SU-DHL-6 (cell line): ENCODE data around the gene DMD.

ENCODE experiments used
- H2AFZ ChIP-seq: fragments of 200-600 bp; sonication (generic); 2 replicates; pipeline ENCODE4 v1.6.1; 2014; ENCODE audit warnings: low read depth, mild to moderate bottlenecking, moderate library complexity, mixed read lengths, antibody characterized with exemption, low read length; ENCODE audit not compliant: severe bottlenecking
- H3F3A ChIP-seq: fragments of 200-600 bp; shearing (Covaris generic); 2 replicates; pipeline ENCODE4 v1.6.0; 2016; ENCODE audit warnings: antibody characterized with exemption, mild to moderate bottlenecking; ENCODE audit not compliant: insufficient read depth
- H3K27ac ChIP-seq: fragments of 200-600 bp; sonication (generic); 2 replicates; pipeline ENCODE4 v1.5.1; 2016; ENCODE audit warnings: low read depth, mild to moderate bottlenecking, low read length, moderate library complexity, mixed read lengths
- H3K27me3 ChIP-seq: fragments of 200-600 bp; sonication (generic), shearing (Covaris generic); 2 replicates; pipeline ENCODE4 v1.6.0; 2014; ENCODE audit warnings: mild to moderate bottlenecking, low read length
- H3K36me3 ChIP-seq: fragments of 200-600 bp; sonication (generic); 2 replicates; pipeline ENCODE4 v1.6.1; 2014; ENCODE audit warnings: mild to moderate bottlenecking, low read length, mixed read lengths
- H3K4me2 ChIP-seq: fragments of 300-600, 200-600 bp; shearing (Covaris generic), sonication (generic); 2 replicates; pipeline ENCODE4 v1.6.0; 2014; ENCODE audit warnings: low read length, low read depth, mild to moderate bottlenecking; ENCODE audit not compliant: poor library complexity, severe bottlenecking
- H3K4me3 ChIP-seq: fragments of 200-600 bp; sonication (generic); 2 replicates; pipeline ENCODE4 v1.5.1; 2014; ENCODE audit warnings: antibody characterized with exemption, low read length, mild to moderate bottlenecking, mixed read lengths; ENCODE audit not compliant: insufficient read depth, poor library complexity, severe bottlenecking
- H3K79me2 ChIP-seq: fragments of 200-600 bp; sonication (generic); 2 replicates; pipeline ENCODE4 v1.6.1; 2014; ENCODE audit warnings: mild to moderate bottlenecking, low read length, moderate library complexity; ENCODE audit not compliant: insufficient read depth
- H3K9ac ChIP-seq: fragments of 200-600 bp; sonication (generic); 2 replicates; pipeline ENCODE4 v1.7.0; 2014; ENCODE audit warnings: mild to moderate bottlenecking, low read length
- H3K9me2 ChIP-seq: fragments of 200-600 bp; sonication (generic); replicated peaks from 2 replicates; pipeline ENCODE4 v1.6.1; 2014; ENCODE audit warnings: low read length; ENCODE audit not compliant: insufficient read depth
- H3K9me3 ChIP-seq: fragments of 200-600 bp; sonication (generic); 2 replicates; pipeline ENCODE4 v1.6.1; 2014; ENCODE audit warnings: low read length, mixed read lengths; ENCODE audit not compliant: insufficient read depth
- H4K20me1 ChIP-seq: fragments of 200-600 bp; sonication (generic); 2 replicates; pipeline ENCODE4 v1.6.1; 2014; ENCODE audit warnings: low read depth, mild to moderate bottlenecking, antibody characterized with exemption, low read length, moderate library complexity, mixed read lengths
- EZH2phosphoT487 ChIP-seq: fragments of 200-600 bp; sonication (generic), shearing (Covaris generic); conservative IDR thresholded peaks from 2 replicates; pipeline ENCODE4 v1.6.1; 2018; ENCODE audit warnings: mild to moderate bottlenecking, antibody characterized with exemption, low read length, moderate library complexity, mixed read lengths
- TF ChIP-seq, protein P1 (sequence below): fragments of 200-600 bp; sonication (generic); IDR thresholded peaks from one replicate; pipeline ENCODE4 v1.5.1; 2017; ENCODE audit warnings: antibody characterized with exemption, mild to moderate bottlenecking, low read length, moderate library complexity; ENCODE audit not compliant: insufficient read depth, poor library complexity, severe bottlenecking

The DMD gene

DNA sequence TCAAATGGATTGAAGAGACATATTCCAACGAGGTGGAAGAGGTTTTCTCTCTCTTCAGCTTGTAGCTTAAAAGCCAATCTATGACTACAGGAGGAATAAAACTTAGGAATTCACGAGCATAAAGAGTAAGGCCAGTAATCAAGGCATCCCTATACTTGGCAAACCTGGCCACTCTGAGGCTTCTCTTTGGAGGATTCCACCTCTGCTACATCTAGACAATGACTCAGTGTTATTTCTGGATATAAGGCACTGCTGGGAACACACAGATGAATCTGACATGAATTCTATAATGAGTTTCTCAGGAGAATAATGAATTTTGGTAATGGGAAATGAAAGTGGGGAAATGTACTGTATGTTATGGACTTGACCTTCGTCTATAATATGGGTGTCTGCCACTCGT, 1123.7 kb downstream of the DMD start:
- no peak overlapping the region for H3K27ac ChIP-seq
- H3F3A ChIP-seq, result no peaks in the 10 kb centered on the region
- H3K36me3 ChIP-seq, result no peaks in the 10 kb centered on the region
- H3K79me2 ChIP-seq, result no peaks in the 10 kb centered on the region
- H3K9ac ChIP-seq, result no peak overlapping the region
- TF ChIP-seq EZH2phosphoT487, result no peak
- TF ChIP-seq, protein P1, sequence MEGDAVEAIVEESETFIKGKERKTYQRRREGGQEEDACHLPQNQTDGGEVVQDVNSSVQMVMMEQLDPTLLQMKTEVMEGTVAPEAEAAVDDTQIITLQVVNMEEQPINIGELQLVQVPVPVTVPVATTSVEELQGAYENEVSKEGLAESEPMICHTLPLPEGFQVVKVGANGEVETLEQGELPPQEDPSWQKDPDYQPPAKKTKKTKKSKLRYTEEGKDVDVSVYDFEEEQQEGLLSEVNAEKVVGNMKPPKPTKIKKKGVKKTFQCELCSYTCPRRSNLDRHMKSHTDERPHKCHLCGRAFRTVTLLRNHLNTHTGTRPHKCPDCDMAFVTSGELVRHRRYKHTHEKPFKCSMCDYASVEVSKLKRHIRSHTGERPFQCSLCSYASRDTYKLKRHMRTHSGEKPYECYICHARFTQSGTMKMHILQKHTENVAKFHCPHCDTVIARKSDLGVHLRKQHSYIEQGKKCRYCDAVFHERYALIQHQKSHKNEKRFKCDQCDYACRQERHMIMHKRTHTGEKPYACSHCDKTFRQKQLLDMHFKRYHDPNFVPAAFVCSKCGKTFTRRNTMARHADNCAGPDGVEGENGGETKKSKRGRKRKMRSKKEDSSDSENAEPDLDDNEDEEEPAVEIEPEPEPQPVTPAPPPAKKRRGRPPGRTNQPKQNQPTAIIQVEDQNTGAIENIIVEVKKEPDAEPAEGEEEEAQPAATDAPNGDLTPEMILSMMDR, result no peak
- H4K20me1 ChIP-seq, result no peaks in the 10 kb centered on the region
- H3K4me3 ChIP-seq, result no peak overlapping the region
- no peak overlapping the region for H3K4me2 ChIP-seq
- no peak overlapping the region for H2AFZ ChIP-seq
- no peaks in the 10 kb centered on the region for H3K9me2 ChIP-seq
- H3K9me3 ChIP-seq, result no peaks in the 10 kb centered on the region
- H3K27me3 ChIP-seq, result no peaks in the 10 kb centered on the region

DNA sequence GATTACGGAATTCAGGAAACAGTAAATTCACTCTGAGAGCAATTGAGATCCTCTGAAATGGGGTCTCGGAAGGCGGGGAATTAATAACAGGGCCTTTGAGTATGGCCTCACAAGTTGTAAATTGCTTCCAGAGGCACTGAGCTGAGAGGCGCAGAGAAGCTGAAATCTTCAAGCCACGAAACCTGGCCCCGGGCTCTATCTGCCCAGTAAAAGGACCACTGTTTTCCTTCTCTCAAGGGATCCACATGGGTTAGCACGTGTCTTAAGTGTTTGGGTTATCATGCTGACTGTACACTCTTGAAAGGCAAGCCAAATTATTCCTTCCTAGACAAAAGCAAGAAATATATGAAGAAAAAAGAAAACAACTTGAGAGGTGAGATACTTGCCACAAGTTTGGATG, 1126.6 kb downstream of the DMD start:
- TF ChIP-seq, protein P1, result no peak
- TF ChIP-seq EZH2phosphoT487, result no peak
- Histone ChIP-seq H3F3A (no peaks in the 10 kb centered on the region), H3K4me2 (no peak overlapping the region), H2AFZ (no peak overlapping the region), H3K4me3 (no peak overlapping the region), H3K9ac (no peak overlapping the region), H4K20me1 (no peaks in the 10 kb centered on the region), H3K9me3 (no peaks in the 10 kb centered on the region), H3K27me3 (no peaks in the 10 kb centered on the region), H3K9me2 (no peaks in the 10 kb centered on the region), H3K79me2 (no peaks in the 10 kb centered on the region), H3K27ac (no peak overlapping the region), H3K36me3 (no peaks in the 10 kb centered on the region)

DNA sequence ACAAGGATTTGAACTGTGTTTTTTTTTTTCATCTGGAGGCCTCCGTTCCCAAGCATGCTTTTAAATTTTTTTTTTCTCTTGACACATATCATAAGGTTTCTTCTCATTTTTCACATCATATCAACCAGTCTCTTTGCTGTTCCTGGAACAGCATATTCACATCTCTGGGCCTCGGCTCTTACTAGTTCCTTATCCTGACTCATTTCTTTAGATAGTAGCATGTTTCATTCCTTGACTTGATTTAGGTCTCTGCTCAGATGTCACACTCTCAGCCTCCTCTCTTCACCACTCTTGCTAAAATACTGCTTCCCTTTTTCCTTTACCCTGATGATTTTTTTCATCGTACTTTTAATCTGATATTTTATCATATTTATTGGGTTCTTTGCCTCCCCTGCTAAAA, 1163.1 kb downstream of the DMD start:
- no peak overlapping the region for H3K9ac ChIP-seq
- H3K9me3 ChIP-seq, result no peaks in the 10 kb centered on the region
- TF ChIP-seq, protein P1, result no peak
- no peak for TF ChIP-seq EZH2phosphoT487
- no peak overlapping the region for H3K4me3 ChIP-seq
- no peak overlapping the region for H3K4me2 ChIP-seq
- H3K9me2 ChIP-seq, result no peaks in the 10 kb centered on the region
- H4K20me1 ChIP-seq, result no peaks in the 10 kb centered on the region
- H3F3A ChIP-seq, result no peaks in the 10 kb centered on the region
- H2AFZ ChIP-seq, result no peak overlapping the region
- no peaks in the 10 kb centered on the region for H3K36me3 ChIP-seq
- no peaks in the 10 kb centered on the region for H3K27me3 ChIP-seq
- no peak overlapping the region for H3K27ac ChIP-seq
- H3K79me2 ChIP-seq, result no peaks in the 10 kb centered on the region

DNA sequence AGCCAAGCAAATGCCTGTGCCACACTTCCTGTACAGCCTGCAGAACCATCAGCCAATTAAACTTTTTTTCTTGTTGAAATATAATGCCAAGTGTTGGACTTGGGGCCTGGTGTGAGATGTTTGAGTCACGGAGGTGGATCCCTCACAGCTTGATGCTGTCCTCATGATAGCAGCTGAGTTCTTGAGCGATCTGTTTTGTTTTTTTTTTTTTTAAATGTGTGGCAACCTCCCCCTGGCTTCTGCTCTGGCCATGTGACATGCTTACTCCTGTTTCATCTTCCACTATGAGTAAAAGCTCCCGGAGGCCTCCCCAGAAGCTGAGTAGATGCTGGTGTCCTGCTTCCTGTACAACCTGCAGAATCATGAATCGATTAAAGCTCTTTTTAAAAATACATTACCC, 1166.2 kb downstream of the DMD start:
- no peak overlapping the region for H3K27ac ChIP-seq
- H3K9me2 ChIP-seq, result no peaks in the 10 kb centered on the region
- no peak overlapping the region for H3K4me2 ChIP-seq
- TF ChIP-seq EZH2phosphoT487, result no peak
- TF ChIP-seq, protein P1, result no peak
- no peak overlapping the region for H3K9ac ChIP-seq
- no peaks in the 10 kb centered on the region for H3K27me3 ChIP-seq
- H3K4me3 ChIP-seq, result no peak overlapping the region
- H3F3A ChIP-seq, result no peaks in the 10 kb centered on the region
- no peaks in the 10 kb centered on the region for H3K79me2 ChIP-seq
- H2AFZ ChIP-seq, result no peak overlapping the region
- H4K20me1 ChIP-seq, result no peaks in the 10 kb centered on the region
- H3K9me3 ChIP-seq, result no peaks in the 10 kb centered on the region
- H3K36me3 ChIP-seq, result no peaks in the 10 kb centered on the region
